Endothelial cell of umbilical vein (primary cell): ENCODE results near the gene LDLRAD4. TPM values are rescaled to one million over a fixed set of nuclear protein-coding genes. Genes with fewer than 3 reads are reported as not detected.

Experiments
- BruUV-seq: library from RNA; stranded (reverse); fragments of 400-500 nt; replicated peaks from 2 replicates; lab custom pipeline; 2021; lab: Mats Ljungman, UMichigan
- CTCF ChIA-PET: fragments of 300-600, 350-600 bp; sonication (Branson Sonifier 250); formaldehyde crosslinking; loops from one replicate; lab custom pipeline; 2021; ENCODE audit warnings: antibody characterized with exemption, inconsistent platforms; lab: Charles Lee
- POLR2A ChIA-PET: fragments of 300-600, 350-600 bp; sonication (Branson Sonifier 250); formaldehyde crosslinking; loops from one replicate; lab custom pipeline; 2021; ENCODE audit warnings: antibody characterized with exemption, inconsistent platforms; lab: Charles Lee
- DNase-seq: peaks from one replicate; pipeline ENCODE4 v3.0.0-alpha.2; 2011; ENCODE audit warnings: low read depth, low spot score
- FAIRE-seq: peaks from 2 replicates; lab custom pipeline; 2011; peaks lifted over from hg19 to GRCh38; lab: Jason Lieb, UNC
- H2AFZ ChIP-seq: 2 replicates; pipeline ENCODE4 v1.6.0; 2012; ENCODE audit warnings: low read depth, low read length, control low read depth, inconsistent platforms
- H3K27ac ChIP-seq: 2 replicates; pipeline ENCODE4 v1.5.1; 2011; ENCODE audit warnings: low read depth, mild to moderate bottlenecking, control low read depth, low read length, moderate library complexity; ENCODE audit not compliant: insufficient read depth
- H3K27me3 ChIP-seq, 2 experiments: 2 replicates each; pipeline versions ENCODE4 v1.6.0 to v1.6.1; 2011; ENCODE audit warnings: low read length in 2 of 2, mixed read lengths in 1 of 2; ENCODE audit not compliant: control insufficient read depth in 2 of 2, insufficient read depth in 2 of 2
- H3K36me3 ChIP-seq, 2 experiments: 2 replicates in 1 of 2; 3 replicates in 1 of 2; pipeline ENCODE4 v1.5.1; 2011; ENCODE audit warnings: low read length in 2 of 2, mild to moderate bottlenecking in 1 of 2, moderate library complexity in 1 of 2; ENCODE audit not compliant: control insufficient read depth in 2 of 2, insufficient read depth in 2 of 2; ENCODE audit errors: extremely low read depth in 1 of 2
- H3K4me1 ChIP-seq: 3 replicates; pipeline ENCODE4 v1.5.1; 2011; ENCODE audit warnings: mild to moderate bottlenecking, low read length; ENCODE audit not compliant: control insufficient read depth, insufficient read depth; ENCODE audit errors: extremely low read depth
- H3K4me2 ChIP-seq: 2 replicates; pipeline ENCODE4 v1.6.1; 2011; ENCODE audit warnings: low read length, control low read depth, mixed read lengths; ENCODE audit not compliant: insufficient read depth
- H3K4me3 ChIP-seq, 3 experiments: fragments of 200-600 bp in 1 of 3; sonication (generic), shearing (Covaris generic) in 1 of 3; replicated peaks in 1 of 3; 2 replicates each; pipeline ENCODE4 v1.5.1; 2011 to 2016; ENCODE audit warnings: control low read depth in 3 of 3, low read length in 3 of 3, mild to moderate bottlenecking in 2 of 3, inconsistent platforms in 1 of 3, low read depth in 1 of 3, moderate library complexity in 1 of 3; ENCODE audit not compliant: insufficient read depth in 1 of 3
- H3K79me2 ChIP-seq: 2 replicates; pipeline ENCODE4 v1.6.0; 2012; ENCODE audit warnings: low read length, inconsistent platforms; ENCODE audit not compliant: control insufficient read depth, insufficient read depth
- H3K9ac ChIP-seq: replicated peaks from 2 replicates; pipeline ENCODE3; 2011; ENCODE audit warnings: low read length, control low read depth; ENCODE audit not compliant: insufficient read depth; ENCODE audit errors: extremely low read depth
- H3K9me1 ChIP-seq: replicated peaks from 3 replicates; pipeline ENCODE4 v1.6.0; 2011; ENCODE audit warnings: mild to moderate bottlenecking, low read length; ENCODE audit not compliant: control insufficient read depth, insufficient read depth; ENCODE audit errors: extremely low read depth
- H3K9me3 ChIP-seq: replicated peaks from 2 replicates; pipeline ENCODE4 v1.5.1; 2012; ENCODE audit warnings: low read length, inconsistent platforms; ENCODE audit not compliant: control insufficient read depth, insufficient read depth
- H4K20me1 ChIP-seq: replicated peaks from 2 replicates; pipeline ENCODE3; 2011; ENCODE audit warnings: mild to moderate bottlenecking, low read length; ENCODE audit not compliant: control insufficient read depth, insufficient read depth; ENCODE audit errors: extremely low read depth
- EZH2 ChIP-seq: IDR thresholded peaks from 2 replicates; pipeline ENCODE4 v1.6.1; 2012; ENCODE audit warnings: borderline replicate concordance, low read depth, mild to moderate bottlenecking, moderate library complexity, low read length, inconsistent platforms; ENCODE audit not compliant: severe bottlenecking
- FOS ChIP-seq: IDR thresholded peaks from 2 replicates; pipeline ENCODE4 v1.6.1; 2011; ENCODE audit warnings: mild to moderate bottlenecking, low read length, moderate library complexity, borderline replicate concordance; ENCODE audit not compliant: insufficient read depth
- GATA2 ChIP-seq: IDR thresholded peaks from 2 replicates; pipeline ENCODE4 v1.7.0; 2011; ENCODE audit warnings: low read depth, mild to moderate bottlenecking, moderate library complexity, mixed read lengths, low read length; ENCODE audit not compliant: insufficient read length, insufficient read depth
- JUN ChIP-seq: IDR thresholded peaks from 2 replicates; pipeline ENCODE4 v1.6.1; 2011; ENCODE audit warnings: borderline replicate concordance, low read depth; ENCODE audit not compliant: insufficient read length, insufficient read depth
- MYC ChIP-seq: IDR thresholded peaks from one replicate; pipeline ENCODE4 v1.6.1; 2011; ENCODE audit warnings: mild to moderate bottlenecking, low read depth, low read length
- POLR2A ChIP-seq: IDR thresholded peaks from 2 replicates; pipeline ENCODE4 v1.6.1; 2012; ENCODE audit warnings: low read depth, mild to moderate bottlenecking, control low read depth, low read length
- POLR2AphosphoS5 ChIP-seq: IDR thresholded peaks from 2 replicates; pipeline ENCODE4 v1.6.1; 2012; ENCODE audit warnings: low read depth, mild to moderate bottlenecking, control low read depth, low read length, moderate library complexity; ENCODE audit not compliant: insufficient read depth
- dilution Hi-C: fragments of 300-500 bp; cut with MboI; formaldehyde crosslinking; loops from one replicate; pipeline ENCODE4 v1.15.0; 2019; ENCODE audit warnings: low sequenced_read_pairs; ENCODE audit not compliant: extremely low pct_ligation_motif_present
- intact Hi-C: fragments of 100-400 bp; cut with micrococcal nuclease; formaldehyde crosslinking; loops from one replicate; pipeline ENCODE4 v1.10.0; 2022
- polyA plus RNA-seq, 4 experiments: library from polyadenylated mRNA; depleted of rRNA in 3 of 4; stranded (reverse) in 3 of 4; unstranded in 1 of 4; fragments of >200 nt; gene quantifications; 2 replicates each; pipeline versions ENCODE4 v1.2.1 to v1.2.3, GENCODE V29; 2011 to 2012; ENCODE audit warnings: missing spikeins in 1 of 4
- total RNA-seq: library from RNA; stranded (reverse); gene quantifications from 2 replicates; pipeline ENCODE4 v1.2.3, GENCODE V29; 2021
- TF ChIP-seq, protein P1 (sequence below), 2 donors: IDR thresholded peaks; 1 replicate in 1 of 2; 2 replicates in 1 of 2; pipeline ENCODE4 v1.5.1; 2011; ENCODE audit warnings: low read length in 2 of 2, mild to moderate bottlenecking in 2 of 2, moderate library complexity in 2 of 2, control low read depth in 1 of 2, inconsistent platforms in 1 of 2, low read depth in 1 of 2; ENCODE audit not compliant: insufficient read depth in 1 of 2; ENCODE audit errors: extremely low read depth in 1 of 2
- TF ChIP-seq, protein P2 (sequence below): IDR thresholded peaks from 2 replicates; pipeline ENCODE4 v1.6.1; 2011; ENCODE audit not compliant: insufficient read depth, insufficient read length

The LDLRAD4 gene
- total and polyA plus RNA-seq, 2 donors (not counting 3 experiments of a cell fraction or from before 2014, with no cell fraction given), result 5.2 to 6.5 TPM

DNA sequence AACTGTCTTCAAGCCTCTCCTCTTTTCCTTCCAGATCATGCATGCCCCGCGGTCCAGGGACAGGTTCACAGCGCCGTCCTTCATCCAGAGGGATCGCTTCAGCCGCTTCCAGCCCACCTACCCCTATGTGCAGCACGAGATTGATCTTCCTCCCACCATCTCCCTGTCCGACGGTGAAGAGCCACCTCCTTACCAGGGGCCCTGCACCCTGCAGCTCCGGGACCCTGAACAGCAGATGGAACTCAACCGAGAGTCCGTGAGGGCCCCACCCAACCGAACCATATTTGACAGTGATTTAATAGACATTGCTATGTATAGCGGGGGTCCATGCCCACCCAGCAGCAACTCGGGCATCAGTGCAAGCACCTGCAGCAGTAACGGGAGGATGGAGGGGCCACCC lies 426.5 kb downstream of the LDLRAD4 start:
- CTCF ChIA-PET, result interaction anchor here (1.2 kb wide), 1 partner anchor 10 kb away, joined by 3 read pairs; no protein-coding TSS in a partner anchor
- dilution Hi-C loops (no loop called here), intact Hi-C loops (no loop called here)
- BruUV-seq, result no TSS peak
- no peak for FAIRE-seq
- Histone ChIP-seq H3K4me2 (no peak overlapping the region), H3K9me1 (no peaks in the 10 kb centered on the region), H2AFZ (no peak overlapping the region), H3K36me3 (no peaks in the 10 kb centered on the region), H3K79me2 (no peaks in the 10 kb centered on the region), H3K9ac (no peak overlapping the region), H3K27ac (no peak overlapping the region), H3K4me1 (no peaks in the 10 kb centered on the region), H3K4me3 (no peak overlapping the region), H4K20me1 (no peaks in the 10 kb centered on the region), H3K27me3 (peaks cover 5 to 9% of the 10 kb centered on the region in 2 experiments), H3K9me3 (no peaks in the 10 kb centered on the region)
- POLR2A ChIA-PET, result no interaction called here
- no peak for TF ChIP-seq JUN
- TF ChIP-seq, protein P1, sequence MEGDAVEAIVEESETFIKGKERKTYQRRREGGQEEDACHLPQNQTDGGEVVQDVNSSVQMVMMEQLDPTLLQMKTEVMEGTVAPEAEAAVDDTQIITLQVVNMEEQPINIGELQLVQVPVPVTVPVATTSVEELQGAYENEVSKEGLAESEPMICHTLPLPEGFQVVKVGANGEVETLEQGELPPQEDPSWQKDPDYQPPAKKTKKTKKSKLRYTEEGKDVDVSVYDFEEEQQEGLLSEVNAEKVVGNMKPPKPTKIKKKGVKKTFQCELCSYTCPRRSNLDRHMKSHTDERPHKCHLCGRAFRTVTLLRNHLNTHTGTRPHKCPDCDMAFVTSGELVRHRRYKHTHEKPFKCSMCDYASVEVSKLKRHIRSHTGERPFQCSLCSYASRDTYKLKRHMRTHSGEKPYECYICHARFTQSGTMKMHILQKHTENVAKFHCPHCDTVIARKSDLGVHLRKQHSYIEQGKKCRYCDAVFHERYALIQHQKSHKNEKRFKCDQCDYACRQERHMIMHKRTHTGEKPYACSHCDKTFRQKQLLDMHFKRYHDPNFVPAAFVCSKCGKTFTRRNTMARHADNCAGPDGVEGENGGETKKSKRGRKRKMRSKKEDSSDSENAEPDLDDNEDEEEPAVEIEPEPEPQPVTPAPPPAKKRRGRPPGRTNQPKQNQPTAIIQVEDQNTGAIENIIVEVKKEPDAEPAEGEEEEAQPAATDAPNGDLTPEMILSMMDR (IDR thresholded peaks at IDR 0.05; ENCODE audit: extremely low read depth in 1 of 2, insufficient read depth in 1 of 2, low read depth in 1 of 2, low read length in 2 of 2), result no peak
- no peak for TF ChIP-seq POLR2AphosphoS5
- TF ChIP-seq MYC, result no peak
- TF ChIP-seq, protein P2, sequence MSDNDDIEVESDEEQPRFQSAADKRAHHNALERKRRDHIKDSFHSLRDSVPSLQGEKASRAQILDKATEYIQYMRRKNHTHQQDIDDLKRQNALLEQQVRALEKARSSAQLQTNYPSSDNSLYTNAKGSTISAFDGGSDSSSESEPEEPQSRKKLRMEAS, result no peak
- no peak for TF ChIP-seq EZH2
- TF ChIP-seq GATA2, result no peak
- TF ChIP-seq POLR2A, result no peak
- no peak for TF ChIP-seq FOS
- DNase-seq, result no peak
